CD4-positive, alpha-beta T cell treated with Interleukin-6 for 4 hours (primary cell): ENCODE results near the gene ASCC3.
"Not testable (repeated sequence)": the region's sequence is repeated elsewhere in the genome, so short reads cannot be mapped to it uniquely, and the experiment has no call there.

ENCODE experiments used
- DNase-seq: peaks from one replicate; pipeline ENCODE4 v3.0.0-alpha.2; 2020; ENCODE audit warnings: mixed read lengths

The ASCC3 gene

DNA sequence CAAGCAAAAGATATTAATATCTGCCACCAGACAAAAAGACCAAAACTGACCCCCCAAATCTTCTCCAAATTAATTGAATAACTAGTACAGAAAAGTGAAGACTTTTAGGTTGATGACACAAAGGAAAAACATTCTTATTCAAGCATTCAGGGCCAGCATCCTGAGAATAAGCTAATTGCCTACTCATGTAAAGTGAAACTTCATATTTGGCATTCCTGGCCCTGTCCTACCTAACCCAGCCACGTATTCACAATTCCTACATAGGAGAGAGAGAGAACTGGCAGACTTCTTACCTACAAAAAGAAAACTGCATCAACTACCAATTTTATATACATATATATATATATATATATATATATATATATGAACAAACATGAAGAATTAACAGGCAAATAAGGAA is 4.9 kb upstream of the ASCC3 start:
- no peak for DNase-seq

- no peak for DNase-seq
Measured at GRCh38 chr6:100883347-100883746, 2.2 kb upstream of the ASCC3 start.

- no peak for DNase-seq
Measured at GRCh38 chr6:100881707-100882040, 545 bp upstream of the ASCC3 start.

DNA sequence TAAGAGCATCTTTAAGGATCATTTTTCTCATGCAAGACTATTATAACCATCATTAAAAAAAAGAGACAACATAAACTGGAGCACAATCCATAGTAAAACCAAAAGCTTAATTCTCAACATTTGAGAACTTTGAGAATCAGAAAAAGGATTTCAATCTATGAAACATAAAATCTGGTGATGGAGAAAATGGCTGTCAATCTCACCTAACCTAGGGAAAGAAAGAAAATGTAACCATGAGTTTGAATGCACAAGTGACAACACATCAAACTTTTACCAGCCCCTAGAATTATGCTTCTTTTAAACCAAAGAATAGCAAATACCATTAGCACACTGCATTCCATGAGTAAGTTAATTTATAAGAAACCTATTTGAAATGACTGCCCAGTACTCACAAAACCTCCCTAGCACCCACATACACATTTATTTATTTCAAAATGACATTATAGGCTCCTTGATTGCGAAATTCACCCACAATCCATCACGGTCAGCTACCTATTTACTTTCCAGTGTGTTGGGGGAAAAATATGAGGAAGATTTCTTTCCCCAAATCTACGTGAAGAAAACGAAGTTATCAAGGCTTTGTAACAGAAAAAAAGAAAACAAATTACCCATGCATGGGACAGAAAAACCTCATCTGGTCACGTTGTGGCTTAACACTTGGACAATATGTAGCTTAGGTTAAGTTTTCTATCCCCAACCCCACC is 828 bp downstream of the ASCC3 start:
- no peak for DNase-seq

- no peak for DNase-seq
Measured at GRCh38 chr6:100879317-100879716, 1.8 kb downstream of the ASCC3 start.

DNA sequence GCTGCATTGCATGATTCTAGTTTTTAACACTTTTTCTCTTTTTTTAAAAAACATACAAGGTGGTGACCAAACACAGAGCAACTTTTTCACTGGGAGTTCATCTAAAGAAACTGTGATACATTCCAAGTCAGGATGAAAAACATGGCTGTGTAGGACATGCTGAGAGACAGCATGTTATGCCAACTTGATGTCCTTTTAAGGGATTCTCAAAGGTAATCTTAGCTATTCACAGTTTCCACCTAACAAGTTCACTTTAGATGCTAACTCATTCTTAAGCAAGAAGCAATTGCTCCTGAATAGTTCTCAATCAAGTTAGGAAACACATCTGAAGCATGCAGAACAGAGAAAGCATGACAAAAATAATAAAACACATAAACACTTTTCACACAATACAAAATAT is 3.3 kb downstream of the ASCC3 start:
- DNase-seq: no peak

- DNase-seq: no peak
Measured at GRCh38 chr6:100876251-100876650, 4.9 kb downstream of the ASCC3 start.

- no peak for DNase-seq
Measured at GRCh38 chr6:100865525-100865924, 15.6 kb downstream of the ASCC3 start.

GRCh38 chr6:100862063-100862462 is 19.1 kb downstream of the ASCC3 start:
- DNase-seq: no peak

- no peak for DNase-seq
Measured at GRCh38 chr6:100856146-100856545, 25.0 kb downstream of the ASCC3 start.

GRCh38 chr6:100851819-100852218 is 29.3 kb downstream of the ASCC3 start:
- DNase-seq: no peak

DNA sequence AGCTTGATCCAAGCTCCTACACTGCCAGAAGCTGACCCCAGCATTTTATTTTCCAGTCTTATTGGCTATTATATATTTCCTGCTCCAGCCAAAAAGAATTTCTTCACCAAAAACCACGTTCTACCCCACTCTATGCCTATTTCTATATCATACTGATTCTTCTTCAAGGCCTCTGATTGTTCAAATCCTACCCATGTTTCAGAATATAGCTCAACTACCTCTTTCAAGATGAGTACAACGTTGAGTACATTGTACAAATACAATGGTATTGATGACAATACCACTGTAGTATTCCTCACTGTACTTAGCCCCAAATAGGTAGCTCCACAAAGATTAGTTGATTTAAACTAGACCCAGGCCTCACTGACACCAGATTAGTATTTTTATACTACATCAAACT is 31.0 kb downstream of the ASCC3 start:
- DNase-seq: no peak

GRCh38 chr6:100846276-100846675 is 34.9 kb downstream of the ASCC3 start:
- no peak for DNase-seq

- DNase-seq: no peak
Measured at GRCh38 chr6:100845676-100846075, 35.5 kb downstream of the ASCC3 start.

DNA sequence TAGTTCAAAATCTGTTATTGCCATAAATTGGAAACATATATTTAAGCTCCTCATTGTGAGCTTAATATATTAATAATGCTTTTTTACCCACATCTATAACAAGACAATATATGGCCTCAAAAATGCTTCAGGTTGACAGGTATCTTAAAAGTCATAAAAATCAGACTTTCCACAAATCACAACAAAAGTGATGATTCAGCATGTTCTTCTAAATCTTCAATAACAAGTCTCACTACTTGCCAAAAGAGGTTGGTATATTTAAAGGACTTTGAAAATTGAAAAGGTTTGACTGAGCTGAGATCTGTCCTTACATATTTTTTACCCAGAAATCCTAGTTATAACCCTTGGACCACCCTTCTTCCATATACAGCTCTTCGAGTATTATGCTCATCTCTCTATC is 41.7 kb downstream of the ASCC3 start:
- DNase-seq: no peak

DNA sequence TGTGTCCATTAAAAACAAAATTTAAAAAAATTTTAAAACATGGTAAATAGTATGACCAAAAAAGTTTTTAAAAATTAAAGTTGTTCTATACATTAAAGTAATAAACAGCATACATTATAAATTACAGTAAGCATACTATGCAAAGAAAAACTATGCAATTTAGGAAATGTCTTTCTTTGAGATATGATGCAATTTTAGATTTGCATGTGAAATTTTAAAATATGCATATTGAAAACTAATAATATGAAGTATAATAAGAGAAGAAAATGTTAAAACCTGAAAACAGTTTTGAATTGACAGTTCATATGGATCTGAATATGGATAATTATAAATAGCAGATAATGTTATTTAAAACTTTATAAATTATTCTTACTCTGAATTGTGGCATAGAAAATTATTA is 43.1 kb downstream of the ASCC3 start:
- DNase-seq: no peak

- no peak for DNase-seq
Measured at GRCh38 chr6:100833972-100834574, 47.1 kb downstream of the ASCC3 start.

DNA sequence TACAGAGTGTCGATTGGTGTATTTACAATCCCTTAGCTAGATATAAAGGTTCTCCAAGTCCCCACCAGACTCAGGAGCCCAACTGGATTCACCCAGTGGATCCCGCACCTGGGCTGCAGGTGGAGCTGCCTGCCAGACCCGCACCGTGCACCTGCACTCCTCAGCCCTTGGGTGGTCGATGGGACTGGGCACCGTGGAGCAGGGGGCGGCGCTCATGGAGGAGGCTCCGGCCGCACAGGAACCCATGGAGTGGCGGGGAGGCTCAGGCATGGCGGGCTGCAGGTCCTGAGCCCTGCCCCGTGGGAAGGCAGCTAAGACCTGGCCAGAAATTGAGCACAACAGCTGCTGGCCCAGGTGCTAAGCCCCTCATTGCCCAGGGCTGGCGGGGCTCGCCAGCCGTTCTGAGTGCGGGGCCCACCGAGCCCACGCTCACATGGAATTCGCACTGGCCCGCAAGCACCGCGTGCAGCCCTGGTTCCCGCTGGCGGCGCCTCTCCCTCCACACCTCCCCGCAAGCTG is 52.0 kb downstream of the ASCC3 start:
- not testable (repeated sequence) for DNase-seq

DNA sequence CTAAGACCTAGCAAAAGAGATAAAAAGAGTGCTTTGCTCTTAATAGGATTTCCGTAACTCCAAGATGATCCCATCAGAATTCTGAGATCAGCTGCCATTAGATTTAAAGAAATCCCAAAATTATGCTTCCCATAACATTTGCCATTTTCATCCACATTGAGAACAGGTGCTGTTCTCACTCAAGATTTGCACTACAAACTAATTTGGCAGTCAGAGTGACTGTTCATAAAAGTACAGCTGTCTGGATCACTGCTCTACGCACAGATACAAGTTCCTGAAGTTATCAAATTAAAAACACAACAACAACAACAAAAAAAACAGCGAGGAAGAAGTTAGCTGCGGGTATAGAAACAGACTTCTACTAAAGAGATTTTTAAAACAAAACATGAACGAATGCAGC is 58.1 kb downstream of the ASCC3 start:
- DNase-seq: no peak

DNA sequence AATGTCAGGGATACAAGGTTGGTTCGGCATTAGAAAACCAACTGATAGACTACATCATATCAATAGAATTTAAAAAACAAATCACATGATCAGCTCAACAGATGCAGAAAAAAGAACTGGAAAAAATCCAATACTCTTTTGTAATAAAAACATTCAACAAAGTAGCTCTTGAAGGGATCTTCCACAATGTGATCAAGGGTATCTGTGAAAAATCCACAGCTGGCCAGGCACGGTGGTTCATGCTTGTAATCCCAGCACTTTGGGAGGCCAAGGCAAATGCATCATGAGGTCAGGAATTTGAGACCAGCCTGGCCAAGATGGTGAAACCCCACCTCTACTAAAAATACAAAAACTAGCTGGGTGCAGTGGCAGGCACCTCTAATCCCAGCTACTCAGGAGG is 63.1 kb downstream of the ASCC3 start:
- no peak for DNase-seq

DNA sequence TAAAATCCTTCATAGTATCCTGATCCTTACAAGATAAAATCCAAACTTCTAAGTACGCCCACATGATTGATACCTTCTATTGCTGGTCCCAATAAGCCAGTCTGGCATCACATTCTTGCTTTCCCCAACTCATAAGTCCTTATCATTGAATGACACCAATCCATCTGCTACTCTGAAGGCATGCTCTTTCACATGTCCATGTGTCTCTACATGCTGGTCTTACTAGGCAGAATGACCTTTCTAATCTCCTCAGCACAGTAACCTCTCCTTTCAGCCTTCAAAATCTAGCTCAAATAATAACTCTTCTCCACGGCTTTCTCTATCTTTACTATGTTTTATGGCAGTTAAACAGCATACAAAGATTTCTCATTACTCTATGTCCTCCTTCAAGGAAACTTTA is 71.1 kb downstream of the ASCC3 start:
- DNase-seq: no peak

GRCh38 chr6:100809346-100809745 is 71.8 kb downstream of the ASCC3 start:
- DNase-seq: no peak

- DNase-seq: no peak
Measured at GRCh38 chr6:100808638-100809275, 72.4 kb downstream of the ASCC3 start.

DNA sequence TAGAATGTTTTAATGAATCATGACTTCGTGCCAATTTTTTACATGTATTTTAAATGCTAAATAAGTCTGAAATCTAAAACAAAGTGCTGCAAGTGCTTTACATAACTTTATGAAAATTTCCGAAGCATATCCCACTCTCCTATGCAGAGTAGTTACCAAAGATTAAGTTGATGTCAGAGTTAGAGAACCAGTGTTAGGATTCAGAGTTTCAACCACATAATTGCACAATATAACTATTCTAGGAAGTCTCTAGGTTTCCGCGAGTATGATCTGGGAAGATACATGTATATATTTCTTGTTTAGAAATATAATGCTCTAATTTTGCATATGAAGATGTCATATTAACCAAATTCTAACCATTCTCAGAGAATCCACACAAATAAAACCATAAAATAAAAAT is 74.8 kb downstream of the ASCC3 start:
- no peak for DNase-seq
